ENCODE measurements around the gene ABHD1. TPM values are rescaled to one million over a fixed set of nuclear protein-coding genes. Genes with fewer than 3 reads are reported as not detected.

The ABHD1 gene
- total RNA-seq, 1 donor from 2014 or later: 2.4 TPM

- no peak for ATAC-seq
- no peak for DNase-seq (ENCODE audit: missing footprints)
- intact Hi-C loops (cut with DNase I): no loop called here
These were observed 54.9 kb downstream of the ABHD1 start for GRCh38 chr2:27178469-27178868.

GRCh38 chr2:27179344-27180000, 55.9 kb downstream of the ABHD1 start:
- ATAC-seq (no peak), DNase-seq (ENCODE audit: missing footprints) (no peak)
- intact Hi-C loops (cut with DNase I): no loop called here

Other genes with a start within 250 kb of the ABHD1 start
- 58.9 TPM for gene MAPRE3, start 153.2 kb upstream of the ABHD1 start, total RNA-seq
- gene TMEM214, start 90.8 kb upstream of the ABHD1 start, total RNA-seq: 32.7 TPM
- 9.9 TPM for gene AGBL5, start 72.1 kb upstream of the ABHD1 start, total RNA-seq
- 411 TPM for gene OST4, start 52.2 kb upstream of the ABHD1 start, total RNA-seq
- gene EMILIN1, start 45.2 kb upstream of the ABHD1 start, total RNA-seq: 25.8 TPM
- gene KHK, start 37.0 kb upstream of the ABHD1 start, total RNA-seq: 4.5 TPM
- 0.84 TPM for gene CGREF1, start 4.7 kb upstream of the ABHD1 start, total RNA-seq
- gene PREB, start 10.8 kb downstream of the ABHD1 start, total RNA-seq: 54.5 TPM
- gene PRR30, start 15.6 kb downstream of the ABHD1 start, total RNA-seq: not detected
- gene TCF23, start 25.2 kb downstream of the ABHD1 start, total RNA-seq: 0.16 TPM
- 115 TPM for gene ATRAID, start 88.2 kb downstream of the ABHD1 start, total RNA-seq
- 12.3 TPM for gene SLC5A6, start 88.5 kb downstream of the ABHD1 start, total RNA-seq
- 9.4 TPM for gene CAD, start 93.6 kb downstream of the ABHD1 start, total RNA-seq
- gene SLC30A3, start 139.2 kb downstream of the ABHD1 start, total RNA-seq: 10.1 TPM
- 1.9 TPM for gene DNAJC5G, start 151.6 kb downstream of the ABHD1 start, total RNA-seq
- gene TRIM54, start 158.6 kb downstream of the ABHD1 start, total RNA-seq: 282 TPM
- 0.84 TPM for gene UCN, start 184.6 kb downstream of the ABHD1 start, total RNA-seq
- 48.0 TPM for gene MPV17, start 199.3 kb downstream of the ABHD1 start, total RNA-seq
- 17.3 TPM for gene GTF3C2, start 232.9 kb downstream of the ABHD1 start, total RNA-seq
- 40.3 TPM for gene EIF2B4, start 246.5 kb downstream of the ABHD1 start, total RNA-seq
- gene SNX17, start 246.8 kb downstream of the ABHD1 start, total RNA-seq: 57.6 TPM

All from Right ventricle myocardium inferior (tissue), 1 donor.